Kidney (tissue), 14 donors: Measurements from ENCODE around the gene SH3PXD2A. TPM values are rescaled to one million over a fixed set of nuclear protein-coding genes. Genes with fewer than 3 reads are reported as not detected.
"Not testable (repeated sequence)": the region's sequence is repeated elsewhere in the genome, so short reads cannot be mapped to it uniquely, and the experiment has no call there.

Experiments used
- DNase-seq, 5 donors: peaks; one replicate each; pipeline ENCODE4 v3.0.0-alpha.2; 2013 to 2020
- FAIRE-seq: peaks from 2 replicates; lab custom pipeline; 2012; peaks lifted over from hg19 to GRCh38; lab: Jason Lieb, UNC
- H3K27ac ChIP-seq, 2 donors: one replicate each; pipeline ENCODE4 v1.7.0; 2013; ENCODE audit warnings: low read depth in 2 of 2, low read length in 2 of 2, inconsistent platforms in 1 of 2
- H3K27me3 ChIP-seq: one replicate; pipeline ENCODE4 v1.7.1; 2013; ENCODE audit warnings: low read length, inconsistent platforms; ENCODE audit not compliant: control insufficient read depth, insufficient read depth
- H3K36me3 ChIP-seq, 3 donors: one replicate each; pipeline versions ENCODE4 v1.7.0 to v1.7.1; 2013; ENCODE audit warnings: low read length in 3 of 3, control low read depth in 1 of 3, inconsistent platforms in 1 of 3; ENCODE audit not compliant: insufficient read depth in 3 of 3, control insufficient read depth in 2 of 3
- H3K4me1 ChIP-seq, 3 donors: one replicate each; pipeline versions ENCODE4 v1.7.0 to v1.7.1; 2013; ENCODE audit warnings: low read length in 3 of 3, inconsistent platforms in 1 of 3, low read depth in 1 of 3; ENCODE audit not compliant: control insufficient read depth in 2 of 3, insufficient read depth in 2 of 3
- H3K4me3 ChIP-seq, 3 donors: one replicate each; pipeline versions ENCODE4 v1.7.0 to v1.8.1; 2013; ENCODE audit warnings: low read length in 3 of 3, control low read depth in 1 of 3, inconsistent platforms in 1 of 3
- H3K9ac ChIP-seq, 3 donors: one replicate each; pipeline versions ENCODE4 v1.7.0 to v1.7.1; 2013; ENCODE audit warnings: low read length in 3 of 3, control low read depth in 1 of 3, inconsistent platforms in 1 of 3
- H3K9me3 ChIP-seq, 3 donors: one replicate each; pipeline versions ENCODE4 v1.7.0 to v1.7.1; 2013; ENCODE audit warnings: low read length in 3 of 3, control low read depth in 1 of 3, inconsistent platforms in 1 of 3; ENCODE audit not compliant: control insufficient read depth in 2 of 3, insufficient read depth in 1 of 3
- CTCF ChIP-seq: IDR thresholded peaks from 3 replicates; pipeline ENCODE4 v1.5.1; 2012; ENCODE audit warnings: mild to moderate bottlenecking, moderate library complexity, borderline replicate concordance; ENCODE audit not compliant: insufficient read depth; ENCODE audit errors: extremely low read depth
- intact Hi-C: fragments of 100-400 bp; cut with DNase I; formaldehyde crosslinking; loops from one replicate; pipeline ENCODE4 v1.11.1; 2022
- polyA plus RNA-seq: library from polyadenylated mRNA; stranded (reverse); fragments of 350-450 nt; fragmentation: Illumina TruSeq; extraction: RNeasy Lipid Tissue Mini Kit (QIAGEN cat#74804); gene quantifications from one replicate; pipeline ENCODE4 v1.2.3, GENCODE V29; 2014; ENCODE audit warnings: low read depth, low replicate concordance; ENCODE audit not compliant: insufficient read depth
- total RNA-seq: library from RNA; stranded (reverse); fragmentation: NEBNext Ultra II Directional; extraction: Animal tissue kit (Norgen Biotek cat#: 25700); gene quantifications from one replicate; pipeline ENCODE4 v1.2.1, GENCODE V29; 2021
- donor health status: control.
- donor health status: control.
- donor health status: control.
- donor health status: control.
- donor health status: control.
- donor health status: DM: yes; HTN: yes; CAD: no.
- donor health status: Normal renal cell carcinoma (clear cell type).

Gene SH3PXD2A
- total and polyA plus RNA-seq, 2 donors from 2014 or later: 2.4 to 20.1 TPM

GRCh38 chr10:103732339-103733044 is 122.9 kb downstream of the SH3PXD2A start:
- Histone ChIP-seq H3K27ac (no peak overlapping the region), H3K9me3 (no peaks in the 10 kb centered on the region), H3K9ac (no peak overlapping the region), H3K36me3 (no peaks in the 10 kb centered on the region), H3K27me3 (no peaks in the 10 kb centered on the region), H3K4me3 (no peak overlapping the region), H3K4me1 (peaks cover 0 to 13% (median 7%) of the 10 kb centered on the region in 3 donors)
- intact Hi-C loops: no loop called here
- FAIRE-seq (no peak), DNase-seq (peak in 1 of 5 donors; percentile 54)
- no peak for TF ChIP-seq CTCF

- no peak for TF ChIP-seq CTCF
- H3K4me1 ChIP-seq: peaks cover 0 to 13% (median 7%) of the 10 kb centered on the region in 3 donors
- H3K36me3 ChIP-seq: no peaks in the 10 kb centered on the region
- H3K27ac ChIP-seq: no peak overlapping the region
- no peak overlapping the region for H3K4me3 ChIP-seq
- DNase-seq: no peak
- H3K9ac ChIP-seq: no peak overlapping the region
- intact Hi-C loops: no loop called here
- H3K27me3 ChIP-seq: no peaks in the 10 kb centered on the region
- no peak for FAIRE-seq
- H3K9me3 ChIP-seq: no peaks in the 10 kb centered on the region
Measured at GRCh38 chr10:103731609-103732270, 123.6 kb downstream of the SH3PXD2A start.

DNA sequence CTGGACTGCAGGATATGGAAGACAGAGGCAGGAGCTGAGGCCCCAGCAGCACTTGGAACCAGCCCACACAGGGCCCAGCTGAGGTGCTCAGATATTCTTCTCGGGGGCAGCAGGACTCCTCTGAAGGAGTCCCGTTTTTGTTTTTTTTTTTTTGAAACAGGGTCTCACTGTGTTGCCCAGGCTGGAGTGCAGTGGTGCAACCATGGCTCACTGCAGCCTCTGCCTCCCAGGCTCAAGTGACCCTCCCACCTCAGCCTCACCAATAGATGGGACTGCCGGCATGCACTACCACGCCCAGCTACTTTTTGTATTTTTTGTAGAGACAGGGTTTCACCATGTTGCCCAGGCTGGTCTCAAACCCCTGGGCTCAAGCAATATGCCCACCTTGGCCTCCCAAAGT is 124.3 kb downstream of the SH3PXD2A start:
- H3K27me3 ChIP-seq, H3K36me3 ChIP-seq, H3K4me3 ChIP-seq, H3K27ac ChIP-seq, DNase-seq, intact Hi-C loops, FAIRE-seq, H3K9ac ChIP-seq, H3K9me3 ChIP-seq: not testable (repeated sequence)
- H3K4me1 ChIP-seq: peaks cover 0 to 13% (median 7%) of the 10 kb centered on the region in 3 donors

DNA sequence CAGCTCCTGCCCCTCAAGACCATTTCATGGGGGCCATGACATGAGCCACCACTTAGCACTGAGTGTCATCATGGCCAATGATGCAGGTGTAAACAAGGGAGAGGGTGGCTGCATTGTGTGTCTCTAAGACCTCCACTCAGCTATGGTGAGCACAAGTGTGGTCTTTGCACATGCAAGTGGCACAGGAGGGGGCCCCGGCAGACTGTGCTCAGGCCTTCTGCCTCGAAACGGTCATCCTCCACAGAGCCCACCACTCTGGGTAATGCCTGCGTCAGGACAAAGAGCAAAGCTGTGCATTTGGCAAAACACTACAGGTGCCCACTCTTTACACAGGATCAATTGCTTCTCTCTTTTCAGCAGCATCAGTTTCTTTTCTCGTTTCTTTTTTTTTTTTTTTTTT is 125.5 kb downstream of the SH3PXD2A start:
- H3K9me3 ChIP-seq: no peaks in the 10 kb centered on the region
- intact Hi-C loops: no loop called here
- no peak for DNase-seq
- no peak for TF ChIP-seq CTCF
- H3K36me3 ChIP-seq: no peaks in the 10 kb centered on the region
- H3K27me3 ChIP-seq: no peaks in the 10 kb centered on the region
- no peak overlapping the region for H3K4me3 ChIP-seq
- no peak overlapping the region for H3K9ac ChIP-seq
- H3K4me1 ChIP-seq: peaks cover 0 to 13% (median 7%) of the 10 kb centered on the region in 3 donors
- no peak for FAIRE-seq
- H3K27ac ChIP-seq: no peak overlapping the region
